Caki2 (cell line): ENCODE data around the gene ADAMTS8. TPM values are rescaled to one million over a fixed set of nuclear protein-coding genes. Genes with fewer than 3 reads are reported as not detected.

Source experiments
- DNase-seq: peaks from one replicate; pipeline ENCODE4 v3.0.0-alpha.2; 2015; ENCODE audit warnings: low read depth
- in situ Hi-C: cut with HindIII; loops from 2 replicates; pipeline ENCODE4 v1.10.0; 2016; ENCODE audit warnings: low sequenced_read_pairs, low pct_unique_long_range_greater_than_20kb, mixed read lengths
- total RNA-seq: library from RNA; depleted of rRNA; stranded (reverse); fragments of >200 nt; shearing (Covaris generic); gene quantifications from 2 replicates; pipeline ENCODE4 v1.2.3, GENCODE V29; 2014; ENCODE audit warnings: low replicate concordance

The ADAMTS8 gene
- total RNA-seq, 1 experiment from 2014 or later, result 0.74 TPM

GRCh38 chr11:130425156-130425555 lies 3.3 kb downstream of the ADAMTS8 start:
- in situ Hi-C loops, result no loop called here
- no peak for DNase-seq

- in situ Hi-C loops, result no loop called here
- no peak for DNase-seq
These were observed 3.7 kb downstream of the ADAMTS8 start for GRCh38 chr11:130424613-130425140.

- in situ Hi-C loops, result no loop called here
- no peak for DNase-seq
These were observed 4.8 kb downstream of the ADAMTS8 start for GRCh38 chr11:130423541-130424142.

- in situ Hi-C loops, result no loop called here
- DNase-seq, result no peak
These were observed 6.0 kb downstream of the ADAMTS8 start for GRCh38 chr11:130422251-130422995.

GRCh38 chr11:130421697-130422096 lies 6.7 kb downstream of the ADAMTS8 start:
- DNase-seq, result no peak
- in situ Hi-C loops, result no loop called here

GRCh38 chr11:130421199-130421585 lies 7.2 kb downstream of the ADAMTS8 start:
- in situ Hi-C loops, result no loop called here
- DNase-seq, result no peak

GRCh38 chr11:130420478-130421198 lies 7.8 kb downstream of the ADAMTS8 start:
- in situ Hi-C loops, result no loop called here
- DNase-seq, result no peak

GRCh38 chr11:130418756-130419155 lies 9.7 kb downstream of the ADAMTS8 start:
- in situ Hi-C loops, result no loop called here

GRCh38 chr11:130418210-130418609 lies 10.2 kb downstream of the ADAMTS8 start:
- in situ Hi-C loops, result no loop called here

More at GRCh38 chr11:130418756-130419155, 9.7 kb downstream of the ADAMTS8 start:
- DNase-seq, result no peak

GRCh38 chr11:130416906-130417305 lies 11.5 kb downstream of the ADAMTS8 start:
- in situ Hi-C loops, result no loop called here
- no peak for DNase-seq

More at GRCh38 chr11:130418210-130418609, 10.2 kb downstream of the ADAMTS8 start:
- DNase-seq, result no peak

- no peak for DNase-seq
- in situ Hi-C loops, result no loop called here
These were observed 11.9 kb downstream of the ADAMTS8 start for GRCh38 chr11:130416530-130416882.

GRCh38 chr11:130415731-130416529 lies 12.5 kb downstream of the ADAMTS8 start:
- in situ Hi-C loops, result no loop called here

GRCh38 chr11:130414107-130415080 lies 14.0 kb downstream of the ADAMTS8 start:
- in situ Hi-C loops, result no loop called here

More at GRCh38 chr11:130415731-130416529, 12.5 kb downstream of the ADAMTS8 start:
- peak; percentile 69 for DNase-seq

GRCh38 chr11:130413405-130414106 lies 14.9 kb downstream of the ADAMTS8 start:
- in situ Hi-C loops, result no loop called here
- DNase-seq, result peak; percentile 48

More at GRCh38 chr11:130414107-130415080, 14.0 kb downstream of the ADAMTS8 start:
- no peak for DNase-seq

- in situ Hi-C loops, result no loop called here
- DNase-seq, result no peak
These were observed 17.2 kb downstream of the ADAMTS8 start for GRCh38 chr11:130411223-130411622.

- DNase-seq, result no peak
- in situ Hi-C loops, result no loop called here
These were observed 18.6 kb downstream of the ADAMTS8 start for GRCh38 chr11:130409594-130410388.
